Measurements from ENCODE around the gene IGSF21.

Gene IGSF21

GRCh38 chr1:18182398-18183160 is 75.0 kb downstream of the IGSF21 start:
- Histone ChIP-seq H3K36me3 (ENCODE audit: insufficient read depth, insufficient read length, low read length) (no peaks in the 10 kb centered on the region), H3K27me3 (ENCODE audit: insufficient read depth, insufficient read length) (no peaks in the 10 kb centered on the region), H3K9ac (ENCODE audit: insufficient read length, low read depth) (no peak overlapping the region), H3K9me3 (ENCODE audit: insufficient read depth, low read length) (no peaks in the 10 kb centered on the region), H3K4me1 (ENCODE audit: insufficient read depth, insufficient read length) (peaks cover 3% of the 10 kb centered on the region), H3K4me3 (ENCODE audit: insufficient read length, low read depth) (no peak overlapping the region)
- no peak for DNase-seq (ENCODE audit: low read depth, low spot score)
- TF ChIP-seq YY1 (IDR thresholded peaks at IDR 0.05; ENCODE audit: insufficient read depth, insufficient read length) (no peak), ZNF274 (IDR thresholded peaks at IDR 0.05; ENCODE audit: low read depth, low read length) (no peak), SUZ12 (IDR thresholded peaks at IDR 0.05; ENCODE audit: extremely low read depth, insufficient read depth, insufficient read length) (no peak)

GRCh38 chr1:18183533-18183932 is 75.9 kb downstream of the IGSF21 start:
- H3K4me3 ChIP-seq (ENCODE audit: insufficient read length, low read depth): no peak overlapping the region
- DNase-seq (ENCODE audit: low read depth, low spot score): no peak
- peaks cover 3% of the 10 kb centered on the region for H3K4me1 ChIP-seq (ENCODE audit: insufficient read depth, insufficient read length)
- no peaks in the 10 kb centered on the region for H3K9me3 ChIP-seq (ENCODE audit: insufficient read depth, low read length)
- H3K27me3 ChIP-seq (ENCODE audit: insufficient read depth, insufficient read length): no peaks in the 10 kb centered on the region
- TF ChIP-seq SUZ12 (IDR thresholded peaks at IDR 0.05; ENCODE audit: extremely low read depth, insufficient read depth, insufficient read length) (no peak), ZNF274 (IDR thresholded peaks at IDR 0.05; ENCODE audit: low read depth, low read length) (no peak), YY1 (IDR thresholded peaks at IDR 0.05; ENCODE audit: insufficient read depth, insufficient read length) (no peak)
- no peak overlapping the region for H3K9ac ChIP-seq (ENCODE audit: insufficient read length, low read depth)
- no peaks in the 10 kb centered on the region for H3K36me3 ChIP-seq (ENCODE audit: insufficient read depth, insufficient read length, low read length)

- Histone ChIP-seq H3K9ac (ENCODE audit: insufficient read length, low read depth) (no peak overlapping the region), H3K4me1 (ENCODE audit: insufficient read depth, insufficient read length) (peaks cover 6% of the 10 kb centered on the region), H3K27me3 (ENCODE audit: insufficient read depth, insufficient read length) (no peaks in the 10 kb centered on the region), H3K36me3 (ENCODE audit: insufficient read depth, insufficient read length, low read length) (no peaks in the 10 kb centered on the region), H3K9me3 (ENCODE audit: insufficient read depth, low read length) (no peaks in the 10 kb centered on the region), H3K4me3 (ENCODE audit: insufficient read length, low read depth) (no peak overlapping the region)
- no peak for TF ChIP-seq ZNF274 (IDR thresholded peaks at IDR 0.05; ENCODE audit: low read depth, low read length)
- no peak for TF ChIP-seq YY1 (IDR thresholded peaks at IDR 0.05; ENCODE audit: insufficient read depth, insufficient read length)
- no peak for TF ChIP-seq SUZ12 (IDR thresholded peaks at IDR 0.05; ENCODE audit: extremely low read depth, insufficient read depth, insufficient read length)
- no peak for DNase-seq (ENCODE audit: low read depth, low spot score)
Observed at GRCh38 chr1:18187054-18187453, 79.5 kb downstream of the IGSF21 start.

GRCh38 chr1:18188820-18189517 is 81.4 kb downstream of the IGSF21 start:
- DNase-seq (ENCODE audit: low read depth, low spot score): no peak
- Histone ChIP-seq H3K27me3 (ENCODE audit: insufficient read depth, insufficient read length) (no peaks in the 10 kb centered on the region), H3K4me3 (ENCODE audit: insufficient read length, low read depth) (no peak overlapping the region)

GRCh38 chr1:18190598-18190997 is 83.0 kb downstream of the IGSF21 start:
- no peak for DNase-seq (ENCODE audit: low read depth, low spot score)
- Histone ChIP-seq H3K36me3 (ENCODE audit: insufficient read depth, insufficient read length, low read length) (no peaks in the 10 kb centered on the region), H3K9me3 (ENCODE audit: insufficient read depth, low read length) (no peaks in the 10 kb centered on the region), H3K9ac (ENCODE audit: insufficient read length, low read depth) (no peak overlapping the region), H3K4me3 (ENCODE audit: insufficient read length, low read depth) (no peak overlapping the region), H3K4me1 (ENCODE audit: insufficient read depth, insufficient read length) (peaks cover 3% of the 10 kb centered on the region), H3K27me3 (ENCODE audit: insufficient read depth, insufficient read length) (no peaks in the 10 kb centered on the region)
- TF ChIP-seq SUZ12 (IDR thresholded peaks at IDR 0.05; ENCODE audit: extremely low read depth, insufficient read depth, insufficient read length) (no peak), YY1 (IDR thresholded peaks at IDR 0.05; ENCODE audit: insufficient read depth, insufficient read length) (no peak), ZNF274 (IDR thresholded peaks at IDR 0.05; ENCODE audit: low read depth, low read length) (no peak)

More at GRCh38 chr1:18188820-18189517, 81.4 kb downstream of the IGSF21 start:
- no peak overlapping the region for H3K9ac ChIP-seq (ENCODE audit: insufficient read length, low read depth)
- peaks cover 3% of the 10 kb centered on the region for H3K4me1 ChIP-seq (ENCODE audit: insufficient read depth, insufficient read length)
- TF ChIP-seq ZNF274 (IDR thresholded peaks at IDR 0.05; ENCODE audit: low read depth, low read length): no peak
- no peak for TF ChIP-seq SUZ12 (IDR thresholded peaks at IDR 0.05; ENCODE audit: extremely low read depth, insufficient read depth, insufficient read length)
- no peak for TF ChIP-seq YY1 (IDR thresholded peaks at IDR 0.05; ENCODE audit: insufficient read depth, insufficient read length)
- no peaks in the 10 kb centered on the region for H3K9me3 ChIP-seq (ENCODE audit: insufficient read depth, low read length)
- H3K36me3 ChIP-seq (ENCODE audit: insufficient read depth, insufficient read length, low read length): no peaks in the 10 kb centered on the region

GRCh38 chr1:18191037-18191436 is 83.4 kb downstream of the IGSF21 start:
- H3K4me3 ChIP-seq (ENCODE audit: insufficient read length, low read depth): no peak overlapping the region
- H3K27me3 ChIP-seq (ENCODE audit: insufficient read depth, insufficient read length): no peaks in the 10 kb centered on the region
- DNase-seq (ENCODE audit: low read depth, low spot score): no peak
- no peaks in the 10 kb centered on the region for H3K9me3 ChIP-seq (ENCODE audit: insufficient read depth, low read length)
- H3K36me3 ChIP-seq (ENCODE audit: insufficient read depth, insufficient read length, low read length): no peaks in the 10 kb centered on the region
- no peak for TF ChIP-seq ZNF274 (IDR thresholded peaks at IDR 0.05; ENCODE audit: low read depth, low read length)
- no peak for TF ChIP-seq YY1 (IDR thresholded peaks at IDR 0.05; ENCODE audit: insufficient read depth, insufficient read length)
- TF ChIP-seq SUZ12 (IDR thresholded peaks at IDR 0.05; ENCODE audit: extremely low read depth, insufficient read depth, insufficient read length): no peak
- no peak overlapping the region for H3K9ac ChIP-seq (ENCODE audit: insufficient read length, low read depth)
- H3K4me1 ChIP-seq (ENCODE audit: insufficient read depth, insufficient read length): peaks cover 3% of the 10 kb centered on the region

GRCh38 chr1:18191481-18192155 is 84.0 kb downstream of the IGSF21 start:
- TF ChIP-seq SUZ12 (IDR thresholded peaks at IDR 0.05; ENCODE audit: extremely low read depth, insufficient read depth, insufficient read length) (no peak), YY1 (IDR thresholded peaks at IDR 0.05; ENCODE audit: insufficient read depth, insufficient read length) (no peak), ZNF274 (IDR thresholded peaks at IDR 0.05; ENCODE audit: low read depth, low read length) (no peak)
- Histone ChIP-seq H3K9me3 (ENCODE audit: insufficient read depth, low read length) (no peaks in the 10 kb centered on the region), H3K36me3 (ENCODE audit: insufficient read depth, insufficient read length, low read length) (no peaks in the 10 kb centered on the region), H3K4me1 (ENCODE audit: insufficient read depth, insufficient read length) (peaks cover 3% of the 10 kb centered on the region), H3K9ac (ENCODE audit: insufficient read length, low read depth) (no peak overlapping the region), H3K27me3 (ENCODE audit: insufficient read depth, insufficient read length) (no peaks in the 10 kb centered on the region), H3K4me3 (ENCODE audit: insufficient read length, low read depth) (no peak overlapping the region)
- no peak for DNase-seq (ENCODE audit: low read depth, low spot score)
